ENCODE results near the gene UAP1. TPM values are rescaled to one million over a fixed set of nuclear protein-coding genes. Genes with fewer than 3 reads are reported as not detected.

The UAP1 gene
- 151 and 160 TPM in 2 replicates for total RNA-seq

GRCh38 chr1:162561616-162562469 lies at the start of gene UAP1:
TSS of gene UAP1 (plus strand) at chr1:162561722. CDS start at chr1:162566069, 4,347 bp downstream.

GRCh38 chr1:162632217-162632666 lies 70.7 kb downstream of the UAP1 start, which contains the start of gene DDR2:
TSS of gene DDR2 (plus strand) at chr1:162632464. CDS start at chr1:162719064, 86,600 bp downstream.

Other genes starting within 250 kb of the UAP1 start
- not detected in 2 replicates for gene SPATA46, start 184.9 kb upstream of the UAP1 start, total RNA-seq
- 0.08 and 0.34 TPM in 2 replicates for gene C1orf226, start 180.0 kb upstream of the UAP1 start, total RNA-seq
- gene SH2D1B, start 149.6 kb upstream of the UAP1 start, total RNA-seq: not detected in 2 replicates
- gene UHMK1, start 63.9 kb upstream of the UAP1 start, total RNA-seq: 35.0 and 40.8 TPM in 2 replicates
- gene DDR2, start 70.7 kb downstream of the UAP1 start, total RNA-seq: 3.1 and 6.1 TPM in 2 replicates
- 32.2 and 33.6 TPM in 2 replicates for gene HSD17B7, start 229.0 kb downstream of the UAP1 start, total RNA-seq